GM19452 (cell line): Measurements from ENCODE around the gene RHOH.

Experiments
- ATAC-seq: cut with Tn5 transposase; IDR thresholded peaks from one replicate; pipeline ENCODE4 v1.9.1; 2021; ENCODE audit not compliant: unreplicated experiment

The RHOH gene

GRCh38 chr4:40187386-40187906 lies 9.4 kb upstream of the RHOH start:
- ATAC-seq: no peak

DNA sequence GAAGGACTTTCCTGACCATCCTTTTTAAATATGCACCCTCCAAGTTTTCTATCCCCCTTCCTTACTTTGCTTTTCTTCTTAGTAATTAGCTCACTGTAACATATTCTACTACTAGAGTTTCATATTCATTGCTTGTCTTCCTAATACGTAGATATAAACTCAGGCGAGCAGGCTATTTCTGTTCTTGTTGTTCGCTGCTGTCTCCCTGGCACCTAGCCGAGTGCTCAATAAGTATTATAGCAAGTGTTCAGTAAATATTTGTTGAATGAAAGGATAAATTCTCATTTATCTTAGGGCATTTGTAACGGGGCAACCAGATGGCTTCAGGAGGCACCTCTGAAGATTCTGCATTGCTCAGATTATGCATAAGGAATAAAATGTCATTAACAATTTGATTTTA lies 6.8 kb upstream of the RHOH start:
- ATAC-seq: no peak

DNA sequence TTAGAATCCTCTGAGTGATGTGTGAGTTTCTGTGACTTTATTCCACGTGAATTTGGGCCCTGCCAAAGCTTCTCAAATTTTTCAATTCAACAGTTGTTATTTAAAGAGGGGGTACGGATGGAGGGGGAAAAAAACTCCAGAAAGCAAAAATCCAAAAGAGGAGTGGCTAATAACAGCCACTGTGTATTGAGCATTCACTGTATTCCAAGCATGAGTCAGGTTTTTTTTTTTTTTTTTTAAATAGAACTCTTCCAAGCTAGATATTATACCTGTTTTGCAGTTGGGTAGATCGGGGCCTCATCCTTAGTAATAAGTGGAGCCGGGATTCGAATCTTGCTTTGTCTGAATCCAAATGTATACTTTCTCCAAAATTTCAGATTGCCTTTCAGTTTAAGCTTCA lies 6.4 kb upstream of the RHOH start:
- ATAC-seq: no peak

GRCh38 chr4:40190880-40191815 lies 5.7 kb upstream of the RHOH start:
- ATAC-seq: no peak

- ATAC-seq: peak; percentile 39
These were observed 4.5 kb upstream of the RHOH start for GRCh38 chr4:40192114-40193015.

DNA sequence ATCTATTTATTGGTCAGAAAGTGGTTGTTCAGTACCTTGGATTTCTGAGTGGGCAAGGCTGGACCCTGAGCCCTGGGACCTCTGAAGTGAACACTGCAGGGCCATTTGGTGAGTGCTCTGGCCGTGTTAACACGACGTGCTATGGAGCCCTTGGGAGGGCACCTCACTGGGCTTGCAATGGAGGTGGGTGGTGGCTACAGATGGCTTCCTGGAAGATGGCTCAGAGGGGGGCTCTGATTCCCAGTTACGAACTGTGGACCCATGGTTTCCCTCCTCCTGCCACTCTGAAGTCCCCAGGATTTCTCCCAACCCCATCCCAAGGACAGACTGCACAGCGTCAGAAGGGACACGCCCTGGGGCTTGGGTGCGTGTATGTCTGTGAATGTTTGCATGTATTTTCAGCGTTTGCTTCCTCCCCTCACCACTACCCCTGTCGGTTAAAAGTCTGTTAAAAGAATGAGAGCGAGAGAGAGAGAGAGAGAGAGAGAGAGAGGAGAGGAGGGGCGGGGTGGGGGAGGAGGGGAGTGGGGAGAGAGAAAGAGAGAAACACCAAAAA lies 3.7 kb upstream of the RHOH start:
- peak; percentile 31 for ATAC-seq

- peak; percentile 1 for ATAC-seq
These were observed 3.3 kb upstream of the RHOH start for GRCh38 chr4:40193578-40193977.

DNA sequence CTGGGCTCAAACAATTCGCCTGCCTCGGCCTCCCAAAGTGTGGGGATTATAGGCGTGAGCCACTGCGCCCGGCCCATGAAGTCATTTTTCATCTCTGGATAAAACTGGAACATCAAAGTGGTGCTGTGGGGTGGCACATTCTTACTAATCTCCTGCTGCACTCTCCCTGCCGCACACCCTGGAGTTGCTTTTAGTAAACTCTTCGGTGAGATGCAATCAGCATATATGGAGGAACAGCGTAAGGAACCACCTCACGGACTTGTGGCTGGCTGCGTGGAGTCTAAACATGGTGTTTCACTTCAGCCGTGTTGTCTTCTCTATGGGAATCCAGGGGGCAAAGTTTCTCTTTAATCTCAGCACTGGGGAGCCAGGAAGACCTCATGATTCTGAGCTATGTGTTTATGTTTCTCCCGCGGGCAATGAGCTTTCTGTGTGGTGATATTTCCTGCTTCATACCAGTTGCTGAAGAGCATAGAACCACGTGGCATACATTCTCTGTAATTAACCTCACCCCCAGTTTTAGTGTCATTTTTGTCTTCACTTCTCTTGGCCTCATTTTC lies 2.1 kb upstream of the RHOH start:
- ATAC-seq: no peak

DNA sequence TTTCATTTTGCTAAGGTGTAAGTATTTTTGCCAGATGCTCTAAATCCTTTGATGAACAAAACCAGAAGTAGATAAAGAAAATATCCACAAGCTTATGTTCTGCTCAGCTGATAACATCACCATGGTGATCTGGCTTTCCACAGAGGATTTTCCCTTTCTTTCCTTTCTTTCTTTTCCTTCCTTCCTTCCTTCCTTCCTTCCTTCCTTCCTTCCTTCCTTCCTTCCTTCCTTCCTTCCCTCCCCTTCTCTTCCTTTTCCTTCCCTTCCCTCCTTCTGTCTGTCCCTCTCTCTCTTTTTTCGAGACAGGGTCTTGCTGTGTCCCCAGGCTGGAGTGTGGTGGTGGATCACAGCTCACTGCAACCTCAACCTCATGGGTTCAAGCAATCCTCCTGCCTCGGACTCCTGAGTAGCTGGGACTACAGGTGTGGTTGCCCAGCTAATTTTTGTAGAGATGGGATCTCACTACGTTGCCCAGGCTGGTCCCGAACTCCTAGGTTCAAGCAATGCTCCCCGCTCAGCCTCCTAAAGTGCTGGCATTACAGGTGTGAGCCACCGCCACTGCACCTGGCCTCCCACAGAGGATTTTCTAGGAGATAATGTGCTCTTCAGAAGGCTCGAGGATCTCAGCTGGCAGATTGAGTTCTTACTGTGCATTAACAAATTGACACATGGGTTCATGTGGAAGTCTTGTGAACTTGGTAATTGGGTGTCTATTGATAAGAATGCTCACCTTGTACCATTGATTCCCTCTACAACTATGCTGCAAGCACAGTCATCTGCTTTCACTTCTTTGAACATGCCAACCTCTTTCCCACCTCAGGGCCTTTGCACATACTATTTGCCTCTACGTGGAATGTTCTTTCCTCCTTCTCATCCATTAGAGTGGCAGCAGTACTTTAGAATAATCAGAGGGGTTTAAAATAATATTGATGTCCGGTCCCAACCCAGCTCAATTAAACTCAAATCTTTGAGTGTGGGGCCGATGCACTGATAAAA lies 1.4 kb upstream of the RHOH start:
- no peak for ATAC-seq

GRCh38 chr4:40196272-40196671 lies 559 bp upstream of the RHOH start:
- no peak for ATAC-seq

DNA sequence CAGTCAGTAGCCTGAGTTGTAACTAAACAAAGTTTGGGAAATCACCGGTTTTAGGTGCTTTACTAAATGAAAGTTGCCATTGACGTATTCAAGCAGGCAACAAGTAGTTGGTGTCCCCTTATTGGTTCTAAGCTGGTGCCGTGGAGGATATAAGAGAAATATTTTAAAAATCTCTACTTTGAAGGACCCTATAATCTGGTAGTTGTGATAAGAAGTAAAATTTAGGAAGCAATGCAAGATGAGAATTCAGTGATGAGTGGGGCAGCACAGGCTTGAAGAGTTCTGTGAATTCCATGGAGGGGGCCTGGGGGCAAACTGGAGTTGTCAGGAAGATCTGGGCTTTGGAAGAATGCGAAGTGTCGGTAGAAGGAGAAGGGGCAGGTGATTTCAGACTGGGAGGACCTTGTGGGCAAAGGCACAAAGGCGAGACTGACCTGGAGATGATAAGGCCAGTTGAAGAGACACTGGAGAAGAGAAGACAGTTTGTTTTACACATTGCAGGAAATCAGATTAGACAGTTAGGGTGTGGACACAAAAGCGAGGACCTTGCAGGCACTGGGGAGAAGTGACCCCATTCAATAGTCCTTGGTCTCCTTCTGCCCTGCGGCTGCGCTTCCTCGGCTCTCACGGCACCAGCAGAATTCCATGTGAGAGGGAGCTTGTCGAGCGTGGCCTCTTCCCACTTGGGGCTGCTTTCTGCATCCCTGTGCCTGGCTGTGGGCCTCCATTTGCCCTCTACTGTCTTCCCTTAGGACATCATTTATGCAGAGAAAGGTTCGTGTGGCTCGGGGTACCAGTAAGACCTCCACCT lies 1.3 kb downstream of the RHOH start:
- no peak for ATAC-seq

DNA sequence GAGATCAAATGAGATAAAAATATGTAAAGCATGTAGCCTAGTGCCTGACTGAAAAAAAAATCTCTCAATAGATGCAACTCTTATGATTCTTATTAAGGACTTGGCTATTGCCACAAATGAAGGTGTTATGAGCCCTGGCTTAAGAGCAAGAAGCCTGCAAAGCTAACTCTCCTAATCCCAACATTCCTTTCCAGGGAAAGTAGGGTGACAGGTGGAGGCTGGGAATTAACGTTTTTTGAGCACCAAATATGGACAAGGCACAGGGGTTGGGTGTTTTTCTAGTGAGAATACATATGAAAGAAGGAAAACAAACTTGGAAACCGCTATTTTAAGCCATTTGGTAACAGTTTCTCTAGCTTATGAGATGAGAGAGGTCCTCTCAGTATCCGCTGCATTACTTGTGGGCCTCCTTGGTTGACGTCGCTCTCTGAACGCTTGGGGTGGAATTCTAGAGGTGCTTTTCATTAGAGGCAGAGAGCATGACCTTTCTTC lies 2.4 kb downstream of the RHOH start:
- no peak for ATAC-seq

DNA sequence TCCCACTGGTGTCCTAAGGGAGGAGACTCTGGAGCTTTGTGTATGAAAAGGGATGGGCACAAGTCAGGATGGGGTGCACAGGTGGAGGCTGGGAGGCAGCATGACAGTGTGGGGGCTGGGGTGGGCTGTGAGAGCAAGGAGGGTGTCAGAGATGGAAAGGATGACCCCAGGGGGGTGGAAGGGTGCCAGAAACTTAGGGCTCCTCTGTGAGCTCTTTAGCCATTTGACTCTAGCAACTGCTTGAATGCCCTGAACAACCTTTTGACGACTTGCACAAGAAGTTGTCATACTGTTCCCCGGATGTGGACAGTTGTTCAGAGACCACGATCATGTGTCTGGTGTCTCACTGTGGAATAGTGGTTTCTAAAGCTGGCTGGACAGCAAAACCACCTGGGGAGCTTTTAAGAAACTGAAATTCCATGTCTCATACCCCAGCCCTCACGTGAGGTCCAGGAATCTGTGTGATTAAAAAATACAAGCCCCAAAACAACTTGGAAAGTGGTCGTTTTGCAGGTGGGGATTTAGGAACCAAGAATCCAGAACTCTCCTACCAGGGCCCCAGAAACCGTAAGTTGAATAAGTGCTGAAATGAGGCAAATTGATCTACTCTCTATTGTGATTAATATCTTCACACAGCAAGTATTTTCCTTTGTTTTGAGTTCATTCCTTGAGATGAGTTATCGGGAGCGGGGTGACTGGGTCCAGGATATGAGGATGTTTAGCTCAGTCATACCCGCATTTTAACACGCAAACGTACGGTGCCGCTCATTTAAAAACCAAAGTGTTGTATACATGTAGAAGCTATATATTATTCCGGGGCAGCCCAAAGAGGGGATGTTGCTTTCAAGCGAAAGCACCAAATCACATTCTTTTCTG lies 3.4 kb downstream of the RHOH start:
- peak; percentile 54 for ATAC-seq

DNA sequence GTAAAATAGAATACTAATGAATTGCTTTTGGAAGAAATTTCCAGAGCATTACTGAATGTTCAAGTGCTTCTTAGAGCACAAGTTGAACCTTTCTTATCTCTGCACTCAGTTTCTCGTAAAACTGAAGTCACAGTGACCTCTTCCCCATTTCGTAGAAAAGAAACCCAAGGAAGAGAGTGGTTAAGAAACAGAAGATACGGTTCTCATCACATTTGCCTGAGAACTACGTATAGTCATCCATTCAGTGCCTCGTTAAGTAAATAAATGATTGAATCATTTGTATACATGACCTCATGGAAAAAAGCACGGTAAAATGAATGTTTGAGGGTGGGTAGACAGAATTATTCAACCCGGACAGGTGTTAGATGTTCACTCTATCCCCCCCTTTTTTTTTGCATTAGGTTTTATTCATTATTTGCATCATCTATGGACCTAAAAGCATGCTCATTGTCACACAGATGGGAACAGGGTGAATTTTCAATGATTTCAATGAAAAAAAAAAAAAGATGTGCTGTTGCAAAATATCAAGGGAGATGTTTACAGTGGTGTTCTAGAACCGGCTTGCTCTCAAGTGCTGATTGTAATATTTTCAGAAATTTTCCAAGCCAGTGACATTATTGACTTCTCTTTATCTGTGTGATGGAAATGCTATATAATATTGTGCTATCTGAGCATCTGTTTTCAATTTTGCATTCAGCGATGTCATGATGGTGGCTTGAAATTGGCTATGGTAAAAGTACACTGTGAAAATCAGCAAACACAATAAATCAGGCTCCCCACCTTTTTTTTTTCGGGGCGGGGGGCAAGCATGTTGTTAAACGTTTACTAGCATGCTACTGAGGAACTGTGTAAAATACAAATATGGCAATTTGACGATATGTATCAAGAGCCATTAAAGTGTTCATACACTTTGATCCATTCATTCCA lies 4.3 kb downstream of the RHOH start:
- ATAC-seq: no peak

DNA sequence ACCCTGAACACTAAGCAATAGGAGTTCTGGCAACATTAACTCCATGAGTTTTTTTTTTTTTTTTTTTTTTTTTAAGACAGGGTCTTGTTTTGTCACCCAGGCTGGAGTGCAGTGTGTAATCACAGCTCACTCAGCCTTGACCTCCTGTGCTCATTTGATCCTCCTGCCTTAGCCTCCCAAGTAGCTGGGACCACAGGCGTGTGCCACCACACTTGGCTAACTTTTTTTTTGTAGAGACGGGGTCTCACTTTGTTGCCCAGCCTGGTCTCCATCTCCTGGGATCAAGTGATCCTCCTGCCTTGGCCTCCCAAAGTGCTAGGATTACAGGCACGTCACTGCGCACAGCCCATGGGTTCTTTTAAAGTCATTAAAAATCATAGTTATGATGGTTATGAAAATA lies 5.1 kb downstream of the RHOH start:
- no peak for ATAC-seq

GRCh38 chr4:40202474-40202873 lies 5.6 kb downstream of the RHOH start:
- no peak for ATAC-seq
